Ectodermal cell (in vitro differentiated cells): ENCODE data around the gene CPED1.

ENCODE experiments used
- H3K27ac ChIP-seq: 2 replicates; pipeline ENCODE4 v1.7.0; 2013; ENCODE audit warnings: mild to moderate bottlenecking, low read depth, low read length; ENCODE audit not compliant: insufficient read depth, poor library complexity, severe bottlenecking
- H3K27me3 ChIP-seq: 2 replicates; pipeline ENCODE4 v1.7.0; 2013; ENCODE audit warnings: mild to moderate bottlenecking, low read length; ENCODE audit not compliant: insufficient read depth, control insufficient read depth, poor library complexity, severe bottlenecking
- H3K36me3 ChIP-seq: one replicate; pipeline ENCODE4 v1.7.0; 2013; ENCODE audit warnings: low read length; ENCODE audit not compliant: control insufficient read depth, insufficient read depth
- H3K4me1 ChIP-seq: one replicate; pipeline ENCODE4 v1.7.0; 2013; ENCODE audit warnings: low read length; ENCODE audit not compliant: control insufficient read depth, insufficient read depth
- H3K4me3 ChIP-seq: 2 replicates; pipeline ENCODE4 v1.7.0; 2013; ENCODE audit warnings: low read depth, low read length, control low read depth; ENCODE audit not compliant: insufficient read depth
- H3K9me3 ChIP-seq: 2 replicates; pipeline ENCODE4 v1.7.0; 2013; ENCODE audit warnings: mild to moderate bottlenecking, low read length, moderate library complexity; ENCODE audit not compliant: control insufficient read depth
- WGBS, 2 experiments: methylation state at CpG; one replicate each; pipeline ENCODE4 v1.1.7; 2013; ENCODE audit warnings: missing lambda C conversion rate in 2 of 2; 5-methylcytosine and 5-hydroxymethylcytosine counted together

The CPED1 gene

GRCh38 chr7:121156825-121157224 is 168.3 kb downstream of the CPED1 start:
- H3K4me3 ChIP-seq, result no peak overlapping the region

GRCh38 chr7:121157341-121157751 is 168.8 kb downstream of the CPED1 start:
- Histone ChIP-seq H3K9me3 (no peaks in the 10 kb centered on the region), H3K4me1 (no peaks in the 10 kb centered on the region), H3K27me3 (no peaks in the 10 kb centered on the region), H3K4me3 (no peak overlapping the region), H3K27ac (no peak overlapping the region), H3K36me3 (no peaks in the 10 kb centered on the region)
- WGBS, 2 experiments, result 78 to 85% methylated on average over 4 of the region's 4 CpGs

More at GRCh38 chr7:121156825-121157224, 168.3 kb downstream of the CPED1 start:
- 80 to 83% methylated on average over 1 to 2 of the region's 2 CpGs for WGBS, 2 experiments
- Histone ChIP-seq H3K4me1 (no peaks in the 10 kb centered on the region), H3K27me3 (no peaks in the 10 kb centered on the region), H3K9me3 (no peaks in the 10 kb centered on the region), H3K36me3 (no peaks in the 10 kb centered on the region), H3K27ac (no peak overlapping the region)

GRCh38 chr7:121157885-121158590 is 169.5 kb downstream of the CPED1 start:
- Histone ChIP-seq H3K4me3 (no peak overlapping the region), H3K9me3 (no peaks in the 10 kb centered on the region), H3K36me3 (no peaks in the 10 kb centered on the region), H3K27ac (no peak overlapping the region), H3K27me3 (no peaks in the 10 kb centered on the region), H3K4me1 (no peaks in the 10 kb centered on the region)
- WGBS, 2 experiments, result 95 to 98% methylated on average over 2 of the region's 2 CpGs

GRCh38 chr7:121158665-121159064 is 170.2 kb downstream of the CPED1 start:
- no peak overlapping the region for H3K4me3 ChIP-seq
- no peak overlapping the region for H3K27ac ChIP-seq
- H3K4me1 ChIP-seq, result no peaks in the 10 kb centered on the region
- no peaks in the 10 kb centered on the region for H3K9me3 ChIP-seq
- H3K27me3 ChIP-seq, result no peaks in the 10 kb centered on the region
- no peaks in the 10 kb centered on the region for H3K36me3 ChIP-seq
- WGBS, 2 experiments, result 67% methylated on average over 1 of the region's 3 CpGs; no CpG with 5 or more reads in 1 of the 2 experiments

- no peaks in the 10 kb centered on the region for H3K36me3 ChIP-seq
- no peak overlapping the region for H3K27ac ChIP-seq
- 100% methylated on average over 2 of the region's 3 CpGs; no CpG with 5 or more reads in 1 of the 2 experiments for WGBS, 2 experiments
- H3K27me3 ChIP-seq, result no peaks in the 10 kb centered on the region
- H3K4me3 ChIP-seq, result no peak overlapping the region
- H3K4me1 ChIP-seq, result no peaks in the 10 kb centered on the region
- no peaks in the 10 kb centered on the region for H3K9me3 ChIP-seq
Observed at GRCh38 chr7:121159553-121159952, 171.0 kb downstream of the CPED1 start.

GRCh38 chr7:121160150-121161008 is 171.9 kb downstream of the CPED1 start:
- 85 to 89% methylated on average over 4 of the region's 4 CpGs for WGBS, 2 experiments
- Histone ChIP-seq H3K36me3 (no peaks in the 10 kb centered on the region), H3K9me3 (no peaks in the 10 kb centered on the region), H3K27me3 (no peaks in the 10 kb centered on the region), H3K27ac (no peak overlapping the region), H3K4me1 (no peaks in the 10 kb centered on the region), H3K4me3 (no peak overlapping the region)

- Histone ChIP-seq H3K36me3 (no peaks in the 10 kb centered on the region), H3K27me3 (no peaks in the 10 kb centered on the region), H3K9me3 (no peaks in the 10 kb centered on the region), H3K4me1 (no peaks in the 10 kb centered on the region), H3K27ac (no peak overlapping the region), H3K4me3 (no peak overlapping the region)
Observed at GRCh38 chr7:121163699-121164098, 175.2 kb downstream of the CPED1 start.

- no peaks in the 10 kb centered on the region for H3K27me3 ChIP-seq
- H3K4me3 ChIP-seq, result no peak overlapping the region
- WGBS, 2 experiments, result 80 to 88% methylated on average over 3 of the region's 3 CpGs
- no peaks in the 10 kb centered on the region for H3K4me1 ChIP-seq
- no peaks in the 10 kb centered on the region for H3K36me3 ChIP-seq
- no peak overlapping the region for H3K27ac ChIP-seq
- H3K9me3 ChIP-seq, result no peaks in the 10 kb centered on the region
Observed at GRCh38 chr7:121164247-121164646, 175.7 kb downstream of the CPED1 start.

GRCh38 chr7:121166916-121167315 is 178.4 kb downstream of the CPED1 start:
- Histone ChIP-seq H3K4me1 (no peaks in the 10 kb centered on the region), H3K27ac (no peak overlapping the region), H3K9me3 (no peaks in the 10 kb centered on the region), H3K27me3 (no peaks in the 10 kb centered on the region), H3K4me3 (no peak overlapping the region), H3K36me3 (no peaks in the 10 kb centered on the region)
- 85 to 93% methylated on average over 3 of the region's 3 CpGs for WGBS, 2 experiments

- H3K27ac ChIP-seq, result no peak overlapping the region
- no peak overlapping the region for H3K4me3 ChIP-seq
- 92 to 94% methylated on average over 9 of the region's 9 CpGs for WGBS, 2 experiments
- H3K4me1 ChIP-seq, result no peaks in the 10 kb centered on the region
- H3K27me3 ChIP-seq, result no peaks in the 10 kb centered on the region
- H3K36me3 ChIP-seq, result no peaks in the 10 kb centered on the region
- no peaks in the 10 kb centered on the region for H3K9me3 ChIP-seq
Observed at GRCh38 chr7:121167971-121168370, 179.5 kb downstream of the CPED1 start.
